HG03060 (cell line): ENCODE measurements around the gene MRPL50.
"Not testable (repeated sequence)": the region's sequence is repeated elsewhere in the genome, so short reads cannot be mapped to it uniquely, and the experiment has no call there.

ENCODE experiments used
- ATAC-seq: cut with Tn5 transposase; IDR thresholded peaks from one replicate; pipeline ENCODE4 v1.9.1; 2021; ENCODE audit warnings: low read depth, moderate number of reproducible peaks; ENCODE audit not compliant: unreplicated experiment

The MRPL50 gene

GRCh38 chr9:101418518-101419430 is 20.4 kb upstream of the MRPL50 start:
- ATAC-seq: no peak

DNA sequence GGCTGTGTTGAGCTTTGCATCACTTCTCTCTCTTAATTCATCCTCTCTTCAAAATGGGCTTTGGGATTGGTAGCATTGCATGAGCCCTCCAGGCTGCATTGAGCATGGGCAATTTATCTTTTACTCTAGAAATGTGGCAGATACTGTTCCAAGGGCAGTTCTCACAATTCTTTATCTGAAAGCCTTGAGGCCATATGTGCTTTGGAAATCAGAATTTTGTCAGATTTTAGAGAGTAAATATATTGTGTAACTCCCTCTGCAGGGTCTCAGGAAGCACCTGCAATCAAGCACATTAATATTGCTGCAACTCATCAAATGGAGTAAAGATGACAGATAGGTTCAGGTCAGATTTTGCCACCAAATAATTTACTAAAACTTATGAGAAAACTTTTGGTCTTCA is 19.6 kb upstream of the MRPL50 start:
- ATAC-seq: no peak

- no peak for ATAC-seq
Measured at GRCh38 chr9:101417389-101417788, 19.0 kb upstream of the MRPL50 start.

DNA sequence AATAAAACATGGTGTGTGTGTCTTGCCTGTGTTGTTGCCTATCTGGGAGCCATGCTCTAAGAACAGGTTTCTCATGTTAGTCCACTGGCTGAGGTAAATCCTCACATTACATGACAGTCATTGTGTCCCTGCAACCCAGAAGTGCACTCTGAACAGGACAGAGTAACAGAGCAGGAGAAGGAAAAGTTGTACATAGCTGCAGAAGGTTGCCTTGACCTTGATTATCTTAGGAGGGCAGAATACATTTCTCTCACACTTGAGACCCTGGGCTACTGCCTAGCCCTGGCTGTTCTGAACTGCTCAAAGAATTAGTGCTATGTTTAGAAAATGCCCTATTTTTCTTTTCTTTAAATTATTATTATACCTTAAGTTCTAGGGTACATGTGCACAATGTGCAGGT is 17.2 kb upstream of the MRPL50 start:
- ATAC-seq: no peak

DNA sequence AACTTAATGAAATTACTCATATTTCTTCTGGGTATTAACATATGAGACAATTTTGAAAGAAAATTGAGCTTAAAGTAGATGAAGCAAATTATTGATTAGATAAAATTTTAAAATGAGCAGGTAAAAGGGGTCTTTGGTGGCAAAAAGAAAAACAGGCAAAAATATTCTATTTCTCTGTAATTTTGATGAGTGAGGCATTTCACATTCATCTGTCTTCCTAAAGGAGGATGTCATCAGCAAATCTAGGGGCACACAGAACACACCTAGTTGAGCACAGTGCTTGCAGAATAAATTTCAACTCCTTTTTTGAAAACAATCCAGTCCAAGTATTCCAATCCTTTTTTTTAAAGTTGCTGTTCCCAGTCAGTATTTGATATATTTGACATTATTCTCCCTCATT is 16.4 kb upstream of the MRPL50 start:
- ATAC-seq: no peak

- no peak for ATAC-seq
Measured at GRCh38 chr9:101409079-101409477, 10.7 kb upstream of the MRPL50 start.

GRCh38 chr9:101408374-101409078 is 10.1 kb upstream of the MRPL50 start:
- ATAC-seq: no peak

DNA sequence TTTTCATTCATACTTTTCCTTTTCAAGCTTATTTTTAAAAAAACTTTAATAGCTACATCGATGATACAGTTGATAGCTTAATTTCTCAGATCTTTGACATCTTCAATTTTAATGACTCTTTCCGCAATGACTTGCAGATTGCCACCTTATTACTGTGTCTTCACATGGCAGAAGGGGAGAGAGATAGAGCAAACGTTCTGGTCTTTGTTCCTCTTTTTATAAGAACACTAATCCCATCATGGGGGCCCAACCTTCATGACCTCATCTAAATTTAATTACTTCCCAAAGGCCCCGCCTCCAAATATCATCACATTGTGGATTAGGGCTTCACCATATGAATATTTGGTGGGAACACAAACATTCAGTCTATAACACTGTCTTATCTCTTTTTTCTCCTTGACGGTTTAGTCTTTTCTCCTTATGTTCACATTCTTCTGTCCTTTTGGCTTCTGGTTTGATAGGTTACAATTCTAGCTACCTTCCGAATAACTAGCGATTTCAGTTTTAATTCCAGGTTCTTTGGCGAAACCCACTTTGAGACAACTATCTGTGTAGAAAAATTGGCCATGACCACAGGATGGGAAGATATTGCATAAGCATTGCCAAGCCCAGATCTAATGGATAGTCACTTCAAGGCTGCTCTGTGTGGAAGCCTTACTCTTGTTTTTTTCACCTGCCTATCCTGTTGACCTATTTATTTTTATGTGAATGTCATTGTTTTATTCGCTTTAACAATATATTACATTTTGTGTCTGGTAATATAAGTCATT is 5.3 kb upstream of the MRPL50 start:
- no peak for ATAC-seq

- ATAC-seq: no peak
Measured at GRCh38 chr9:101400120-101400519, 1.7 kb upstream of the MRPL50 start.

DNA sequence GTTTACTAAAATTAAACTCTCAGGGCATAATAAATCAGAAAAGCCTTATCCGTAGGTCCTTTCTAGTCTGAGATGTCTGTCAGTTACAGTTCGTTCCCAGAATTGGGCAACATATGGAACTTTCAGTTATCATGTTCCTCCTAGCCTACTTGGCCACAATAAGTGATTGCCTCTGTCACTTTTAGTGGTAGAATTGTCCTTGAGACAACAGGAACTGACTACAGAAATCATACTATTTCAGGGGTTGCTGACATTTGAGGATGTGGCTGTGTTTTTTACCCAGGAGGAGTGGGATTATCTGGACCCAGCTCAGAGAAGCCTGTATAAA is 1.2 kb upstream of the MRPL50 start:
- no peak for ATAC-seq

DNA sequence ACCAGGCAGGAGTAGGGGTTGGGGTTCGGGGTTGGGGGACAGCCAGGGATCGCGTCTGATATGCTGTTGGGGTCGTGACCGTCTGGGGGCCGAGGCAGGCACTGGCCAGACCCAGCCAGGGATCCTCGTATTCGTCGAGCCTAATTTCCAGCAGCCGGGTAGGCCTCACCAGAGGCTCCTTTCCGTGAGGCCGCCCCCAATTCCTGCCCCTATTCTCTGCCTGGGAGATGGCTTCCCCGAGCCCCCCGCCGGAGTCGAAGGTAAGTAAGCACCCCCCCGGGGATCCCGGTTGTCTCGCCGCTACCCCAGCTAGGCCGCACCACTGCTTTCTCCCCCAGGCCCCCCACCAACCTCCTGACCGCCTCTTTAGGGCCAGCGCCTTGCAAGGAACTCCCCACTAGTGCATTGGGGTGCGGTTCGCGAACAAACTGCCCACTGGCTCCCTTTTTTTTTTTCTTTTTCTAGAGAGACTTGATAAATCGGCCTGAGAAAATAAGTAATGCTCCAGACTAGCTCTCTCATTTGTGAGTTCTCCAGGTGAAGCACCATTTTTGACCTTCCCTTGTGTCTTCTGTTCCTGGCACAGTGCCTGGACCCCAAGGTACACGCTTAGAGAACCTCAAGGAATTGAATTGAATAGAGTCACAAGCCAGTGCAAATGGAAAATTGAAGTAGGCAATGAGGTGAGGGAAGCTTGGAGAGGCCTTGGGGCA is 668 bp upstream of the MRPL50 start:
- no peak for ATAC-seq

GRCh38 chr9:101397746-101398067 is 711 bp downstream of the MRPL50 start:
- no peak for ATAC-seq

DNA sequence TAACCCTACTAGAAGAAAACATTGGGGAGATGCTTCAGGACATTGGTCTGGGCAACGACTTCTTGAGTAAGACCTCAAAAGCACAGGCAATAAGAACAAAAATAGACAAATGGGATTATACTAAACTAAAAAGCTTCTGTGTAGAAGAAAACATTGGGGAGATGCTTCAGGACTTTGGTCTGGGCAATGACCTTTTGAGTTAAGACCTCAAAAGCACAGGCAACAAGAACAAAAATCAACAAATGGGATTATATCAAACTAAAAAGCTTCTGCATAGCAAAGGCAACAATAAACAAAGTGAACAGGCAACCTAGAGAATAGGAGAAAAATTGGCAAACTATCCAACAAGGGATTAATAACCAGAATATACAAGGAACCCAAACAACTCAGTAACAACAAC is 3.7 kb downstream of the MRPL50 start:
- ATAC-seq: no peak

DNA sequence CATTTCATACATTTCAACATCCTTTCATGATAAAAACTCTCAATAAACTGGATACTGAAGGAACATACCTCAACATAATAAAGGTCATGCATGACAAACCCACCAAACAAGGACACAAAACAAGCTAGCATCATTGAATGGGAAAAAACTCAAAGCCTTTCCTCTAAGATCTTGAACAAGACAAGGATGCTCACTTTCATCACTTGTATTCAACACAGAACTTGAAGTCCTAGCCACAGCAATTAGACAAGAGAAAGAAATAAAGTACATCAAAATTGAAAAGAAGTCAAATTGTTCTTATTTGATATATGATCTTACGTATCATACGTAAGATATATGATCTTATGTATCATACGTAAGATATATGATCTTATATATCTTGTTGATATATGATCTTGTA is 5.3 kb downstream of the MRPL50 start:
- no peak for ATAC-seq

DNA sequence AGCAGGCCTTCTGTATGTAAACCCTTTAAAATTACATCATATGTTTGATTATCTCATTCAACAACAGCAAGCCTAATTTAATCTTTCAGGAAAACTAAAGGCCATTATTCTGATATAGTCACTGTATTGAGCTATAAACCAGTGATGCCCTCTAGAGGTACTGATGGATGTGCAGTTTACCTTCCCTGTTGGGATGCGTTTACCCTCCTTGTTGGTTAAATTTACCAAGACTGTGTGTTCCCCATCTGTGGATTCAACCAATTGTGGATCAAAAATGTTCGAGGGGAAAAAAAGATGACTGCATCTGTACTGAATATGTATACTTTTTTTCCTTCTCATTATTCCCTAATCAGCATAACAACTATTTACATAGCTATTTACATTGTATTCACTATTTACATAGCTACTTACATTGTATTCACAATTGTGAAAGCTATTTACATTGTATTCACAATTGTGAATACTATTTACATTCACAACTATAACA is 9.9 kb downstream of the MRPL50 start:
- no peak for ATAC-seq

GRCh38 chr9:101387871-101388506 is 10.4 kb downstream of the MRPL50 start:
- peak; percentile 78 for ATAC-seq

- ATAC-seq: not testable (repeated sequence)
Measured at GRCh38 chr9:101384873-101385536, 13.4 kb downstream of the MRPL50 start, which contains the start of gene BAAT. Gene BAAT, minus strand, starts transcription at chr9:101385006. Its CDS starts 13,602 bp downstream, at chr9:101371404.

GRCh38 chr9:101383361-101383760 is 15.1 kb downstream of the MRPL50 start:
- no peak for ATAC-seq

- ATAC-seq: no peak
Measured at GRCh38 chr9:101381833-101382342, 16.5 kb downstream of the MRPL50 start.
